KBM-7 (cell line): Measurements from ENCODE around the gene FAM169A.
"Not testable (repeated sequence)": the region's sequence is repeated elsewhere in the genome, so short reads cannot be mapped to it uniquely, and the experiment has no call there.

Source experiments
- DNase-seq: peaks from one replicate; pipeline ENCODE4 v3.0.0-alpha.2; 2015
- in situ Hi-C: fragments of 300-500 bp; cut with MboI; formaldehyde crosslinking; loops from 2 replicates; pipeline ENCODE4 v1.14.3; 2020; ENCODE audit warnings: low sequenced_read_pairs, low pct_unique_long_range_greater_than_20kb, mixed read lengths

FAM169A gene

DNA sequence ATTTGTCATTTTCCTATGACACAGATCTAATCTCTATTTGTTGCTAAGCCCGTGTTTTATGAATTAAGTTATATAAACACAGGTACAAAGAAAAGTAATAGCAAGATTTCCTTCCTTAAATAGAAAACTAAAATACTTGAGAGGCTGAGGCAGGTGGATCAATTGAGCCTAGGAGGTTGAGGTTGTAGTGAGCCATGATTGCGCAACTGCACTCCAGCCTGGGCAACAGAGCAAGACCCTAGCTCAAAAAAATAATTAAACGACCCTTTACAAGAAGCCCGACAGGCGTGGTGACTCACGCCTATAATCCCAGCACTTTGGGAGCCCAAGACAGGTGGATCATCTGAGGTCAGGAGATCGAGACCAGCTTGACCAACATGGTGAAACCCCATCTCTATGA, 36.8 kb downstream of the FAM169A start:
- in situ Hi-C loops: no loop called here
- no peak for DNase-seq

DNA sequence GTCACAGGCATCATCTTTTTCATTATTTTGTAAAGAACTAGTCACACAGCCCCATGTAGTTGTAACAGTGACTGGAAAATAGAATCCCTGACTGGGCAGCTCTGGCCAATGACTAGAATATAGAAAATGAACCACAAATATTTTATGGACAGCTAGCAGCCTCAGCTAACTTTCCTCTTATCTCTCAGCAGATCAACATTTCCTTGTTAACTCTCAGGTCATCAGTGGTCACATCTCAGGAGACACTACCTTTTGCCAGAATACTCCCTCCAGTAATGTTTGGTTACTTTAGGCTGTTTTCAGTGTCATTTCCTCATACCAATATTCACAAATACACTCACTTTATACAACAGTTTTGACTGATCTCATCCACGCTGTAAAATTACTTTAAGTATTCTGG, 43.9 kb downstream of the FAM169A start:
- no peak for DNase-seq
- in situ Hi-C loops: no loop called here

DNA sequence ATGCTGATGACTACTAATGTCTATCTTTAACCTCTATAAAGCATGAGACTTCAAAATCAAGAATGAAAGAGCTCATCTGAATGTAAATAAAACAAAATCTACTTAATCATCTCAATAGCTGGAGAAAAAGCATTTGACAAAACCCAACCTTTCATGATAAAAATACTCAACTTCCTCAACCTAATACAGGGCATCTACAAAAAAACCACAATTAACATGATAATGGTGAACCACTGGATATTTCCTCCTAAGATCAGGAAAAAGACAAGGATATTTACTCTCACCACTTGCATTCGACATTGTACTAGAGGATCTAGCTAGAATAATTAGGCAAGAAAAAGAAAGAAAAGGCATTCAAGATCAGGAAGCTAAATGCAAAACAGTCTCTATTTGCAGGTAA, 49.3 kb downstream of the FAM169A start:
- no peak for DNase-seq
- in situ Hi-C loops: no loop called here

DNA sequence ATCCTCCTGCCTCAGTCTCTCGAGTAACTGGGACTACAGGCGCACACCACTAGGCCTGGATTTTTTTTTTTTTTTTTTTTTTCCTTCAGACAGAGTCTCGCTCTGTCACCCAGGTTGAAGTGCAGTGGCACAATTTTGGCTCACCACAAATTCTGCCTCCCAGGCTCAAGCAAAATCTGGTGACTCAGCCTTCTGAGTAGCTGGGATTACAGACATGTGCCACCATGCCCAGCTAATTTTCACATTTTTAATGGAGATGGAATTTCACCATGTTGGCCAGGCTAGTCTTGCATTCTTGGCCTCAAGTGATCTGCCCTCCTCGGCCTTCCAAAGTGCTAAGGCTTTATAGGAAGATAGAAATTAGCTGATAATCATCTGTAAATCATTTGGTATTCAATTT, 55.3 kb downstream of the FAM169A start:
- DNase-seq: no peak
- in situ Hi-C loops: no loop called here

DNA sequence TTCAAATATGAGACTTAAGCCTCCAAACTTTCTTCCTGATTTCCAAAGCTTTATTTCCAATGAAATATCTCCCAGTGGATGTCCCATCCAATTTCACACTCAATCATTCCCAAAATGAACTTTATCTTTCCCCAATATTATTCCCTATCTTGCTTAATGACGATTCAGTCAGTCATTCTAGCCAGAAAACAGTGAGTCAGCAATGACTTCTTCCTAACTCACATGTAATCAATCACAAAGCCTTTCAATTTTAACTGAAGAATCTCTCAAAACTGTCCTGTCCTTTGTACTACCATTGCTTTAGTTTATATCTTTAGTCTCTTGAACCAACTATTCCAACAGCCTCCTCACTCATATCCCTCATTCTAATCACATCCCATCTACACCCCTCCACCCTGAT, 64.2 kb downstream of the FAM169A start:
- in situ Hi-C loops: no loop called here
- no peak for DNase-seq

DNA sequence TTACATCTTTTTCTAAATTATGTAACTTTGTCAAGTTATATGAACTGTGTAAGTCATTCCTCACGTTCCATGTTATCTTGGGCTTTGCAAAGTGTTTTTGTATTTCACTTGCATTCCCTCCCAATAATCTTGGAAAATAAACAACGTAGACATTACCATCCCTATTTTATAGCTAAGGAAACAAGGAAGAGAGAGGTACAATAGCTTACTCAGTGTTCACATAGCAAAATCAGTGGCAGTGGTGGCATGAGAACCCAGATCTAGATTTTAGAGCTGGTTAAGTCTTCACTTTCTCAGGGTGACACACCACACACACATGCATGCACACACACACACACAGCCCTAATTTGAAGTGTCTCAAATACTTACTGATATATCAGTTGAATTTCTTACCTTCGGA, 65.0 kb downstream of the FAM169A start:
- in situ Hi-C loops: no loop called here
- no peak for DNase-seq

DNA sequence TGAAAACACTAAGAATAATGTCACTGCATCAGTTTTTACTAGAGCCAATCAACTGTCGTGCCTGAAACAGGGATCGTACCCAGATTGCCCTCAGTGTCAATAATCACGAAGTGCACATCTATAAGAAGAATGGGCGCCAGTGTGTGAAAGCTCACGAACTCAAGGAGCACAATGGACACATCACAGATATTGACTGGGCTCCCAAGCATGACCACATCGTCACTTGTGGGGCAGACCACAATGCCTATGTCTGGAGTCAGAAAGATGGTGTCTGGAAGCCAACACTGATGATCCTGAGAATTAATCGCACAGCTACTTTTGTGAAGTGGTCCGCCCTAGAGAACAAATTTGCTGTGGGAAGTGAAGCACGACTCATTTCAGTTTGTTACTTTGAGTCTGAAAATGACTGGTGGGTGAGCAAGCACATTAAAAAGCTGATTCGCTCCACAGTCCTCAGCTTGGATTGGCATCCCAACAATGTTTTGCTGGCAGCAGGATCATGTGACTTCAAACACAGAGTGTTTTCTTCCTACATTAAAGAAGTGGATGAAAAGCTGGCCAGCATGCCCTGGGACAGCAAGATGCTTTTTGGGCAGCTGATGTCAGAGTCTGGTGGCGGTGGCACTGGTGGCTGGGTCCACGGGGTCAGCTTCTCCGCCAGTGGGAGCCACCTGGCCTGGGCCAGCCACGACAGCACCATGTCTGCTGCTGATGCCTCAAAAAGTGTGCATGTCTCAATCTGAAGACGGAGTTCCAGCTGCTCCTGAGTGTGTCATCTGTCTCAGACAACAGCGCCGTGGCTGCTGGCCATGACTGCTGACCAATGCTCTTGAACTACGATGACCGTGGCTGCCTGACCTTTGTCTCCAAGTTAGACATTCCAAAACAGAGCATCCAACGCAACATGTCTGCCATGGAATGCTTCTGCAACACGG, 66.9 kb downstream of the FAM169A start:
- DNase-seq: no peak
- in situ Hi-C loops: no loop called here

DNA sequence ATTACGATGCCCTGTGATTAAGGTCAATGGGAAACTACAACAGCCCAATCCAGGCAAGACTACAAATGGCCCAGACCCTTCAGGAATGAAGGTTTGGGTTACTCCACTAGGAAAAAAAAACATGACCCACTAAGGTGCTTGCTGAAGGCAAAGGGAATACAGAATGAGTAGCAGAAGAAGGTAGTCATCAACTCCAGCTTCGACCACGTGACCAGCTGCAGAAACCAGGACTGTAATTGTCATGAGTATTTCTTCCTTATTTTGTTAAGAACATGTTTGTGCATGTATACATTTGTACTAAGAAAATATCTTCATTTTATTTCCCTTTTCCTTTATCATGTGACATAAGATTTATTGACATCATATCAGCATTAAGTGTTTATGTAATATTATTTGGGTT, 74.5 kb downstream of the FAM169A start:
- in situ Hi-C loops, DNase-seq: not testable (repeated sequence)

DNA sequence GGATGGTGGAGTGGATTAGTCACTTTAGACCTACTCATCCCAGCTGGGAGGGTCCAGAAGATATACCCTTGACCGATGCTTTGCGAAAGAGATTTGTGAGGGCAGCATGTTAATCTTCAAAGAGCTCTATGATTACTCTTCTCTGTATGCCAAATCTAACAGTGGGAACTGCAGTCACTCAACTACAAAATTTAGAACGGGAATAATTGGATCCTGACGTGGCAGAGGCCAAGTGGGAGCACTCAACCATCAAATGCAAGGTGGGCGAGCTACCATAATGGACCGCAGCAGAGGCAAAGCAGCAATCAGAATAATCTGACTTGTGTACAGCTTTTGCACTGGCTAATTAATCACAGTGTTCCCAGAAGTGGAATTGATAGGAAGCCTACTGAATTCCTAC, 78.8 kb downstream of the FAM169A start:
- no peak for DNase-seq
- in situ Hi-C loops: no loop called here

DNA sequence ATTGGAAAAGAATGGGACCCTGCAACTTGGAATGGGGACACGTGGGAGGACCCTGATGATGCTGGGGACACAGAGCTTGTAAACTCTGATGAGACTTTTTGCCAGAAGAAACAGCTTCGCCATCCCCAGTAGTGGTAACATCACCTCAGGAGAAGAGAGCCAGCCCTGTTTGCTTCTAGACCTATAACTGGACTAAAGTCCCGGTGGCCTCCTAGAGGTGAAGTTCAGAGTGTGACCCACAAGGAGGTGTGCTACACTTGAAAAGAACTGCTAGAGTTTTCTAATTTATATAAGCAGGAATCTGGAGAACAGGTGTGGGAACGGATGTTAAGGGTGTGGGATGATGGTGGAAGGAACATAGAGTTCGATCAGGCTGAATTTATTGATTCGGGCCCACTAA, 79.3 kb downstream of the FAM169A start:
- in situ Hi-C loops: no loop called here
- DNase-seq: no peak

DNA sequence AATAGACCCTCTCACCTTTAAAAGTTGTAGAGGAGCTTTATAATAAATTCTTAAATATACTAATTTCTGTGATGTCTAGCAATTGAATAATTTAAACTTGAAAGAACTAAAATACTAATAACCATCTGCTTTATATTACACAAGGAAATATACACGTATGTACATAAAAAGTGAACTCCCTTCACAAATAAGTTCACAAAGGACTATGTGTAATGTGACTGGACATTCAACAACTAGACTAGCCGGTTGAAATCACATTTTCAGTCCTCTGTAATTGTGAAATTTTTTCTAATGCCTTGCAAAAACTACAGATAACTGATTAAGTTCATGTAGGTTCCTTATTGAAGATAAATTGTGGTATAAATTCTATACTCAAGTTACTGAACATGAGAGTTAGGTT, 87.6 kb downstream of the FAM169A start:
- no peak for DNase-seq
- in situ Hi-C loops: no loop called here

DNA sequence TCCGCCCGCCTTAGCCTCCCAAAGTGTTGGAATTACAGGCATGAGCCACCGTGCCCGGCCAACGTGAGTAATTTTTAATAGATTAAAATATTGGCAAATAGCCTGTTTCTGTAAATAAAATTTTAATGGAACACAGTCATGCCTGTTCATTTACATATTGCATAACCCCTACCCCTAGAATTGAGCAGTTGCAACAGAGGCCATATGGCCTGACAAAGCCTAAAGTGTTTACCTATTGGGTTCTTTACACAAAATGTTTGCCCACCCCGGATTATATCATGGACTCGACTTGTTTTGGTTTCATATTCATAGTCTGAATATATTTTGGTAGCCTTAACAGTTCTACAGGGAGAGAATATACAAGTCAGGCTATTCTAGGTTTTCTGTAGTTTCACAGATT, 93.8 kb downstream of the FAM169A start:
- in situ Hi-C loops: no loop called here

DNA sequence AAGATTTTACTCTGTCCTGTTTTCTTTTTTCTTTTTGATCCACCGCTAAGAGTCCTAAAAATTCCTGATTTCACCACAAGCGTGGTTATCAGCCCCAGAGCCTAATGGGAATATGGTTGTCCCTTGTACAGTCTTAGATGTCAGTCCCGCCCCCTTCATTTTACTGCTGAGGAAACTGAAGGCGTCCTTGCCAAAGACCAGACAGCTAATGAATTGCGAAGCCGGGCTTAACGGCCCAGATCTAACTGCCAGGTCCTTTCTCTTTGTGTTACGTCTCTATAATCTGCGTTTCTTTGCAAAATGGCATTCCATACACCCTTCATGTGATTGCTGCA, 98.6 kb downstream of the FAM169A start:
- no peak for DNase-seq
- in situ Hi-C loops: no loop called here

More for the DNA sequence above, 93.8 kb downstream of the FAM169A start:
- no peak for DNase-seq

DNA sequence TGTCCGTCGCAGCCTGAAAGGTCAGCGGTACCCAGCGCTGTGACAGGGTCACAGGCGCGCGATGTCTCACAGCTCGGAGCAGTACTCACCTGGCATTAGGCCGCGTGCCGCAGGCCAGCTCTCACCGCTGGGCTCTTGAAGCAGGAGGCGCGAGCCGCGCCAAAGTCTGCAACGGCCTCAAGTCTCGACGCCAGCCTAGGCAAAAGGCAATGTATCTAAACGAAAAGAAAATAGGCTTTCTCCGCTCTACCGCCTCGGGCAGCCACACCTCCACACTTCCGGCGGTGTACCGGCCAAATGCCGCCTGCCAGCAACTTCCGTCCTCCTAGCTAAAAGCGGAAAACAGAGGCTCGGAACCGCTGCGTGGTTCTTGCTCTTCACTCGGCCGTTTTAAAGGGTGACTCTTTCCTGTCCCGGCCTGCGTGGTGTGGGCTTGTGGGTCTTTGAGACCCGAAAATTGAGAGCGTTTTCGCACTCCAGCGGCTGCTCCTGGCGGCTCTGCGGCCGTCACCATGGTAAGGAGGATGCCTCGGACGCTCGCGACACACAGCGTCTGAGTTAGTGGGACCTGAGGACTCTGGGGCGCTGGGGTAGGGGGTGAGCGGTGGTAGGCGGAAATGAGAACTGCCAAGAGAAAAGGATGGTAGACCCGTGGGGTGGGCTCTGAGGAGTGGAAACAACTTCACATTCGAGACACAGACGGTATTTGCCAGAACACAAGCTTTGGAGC, 99.2 kb downstream of the FAM169A start, which contains the start of the genes GFM2 and NSA2:
Gene GFM2 (minus strand): TSS at position 269 of the 730 bp plus-strand sequence. CDS start 3,375 bp downstream, outside the sequence.
Gene NSA2 (plus strand): TSS at position 401 of the 730 bp plus-strand sequence. CDS start 112 bp downstream, at position 513.
- in situ Hi-C loops: no loop called here

DNA sequence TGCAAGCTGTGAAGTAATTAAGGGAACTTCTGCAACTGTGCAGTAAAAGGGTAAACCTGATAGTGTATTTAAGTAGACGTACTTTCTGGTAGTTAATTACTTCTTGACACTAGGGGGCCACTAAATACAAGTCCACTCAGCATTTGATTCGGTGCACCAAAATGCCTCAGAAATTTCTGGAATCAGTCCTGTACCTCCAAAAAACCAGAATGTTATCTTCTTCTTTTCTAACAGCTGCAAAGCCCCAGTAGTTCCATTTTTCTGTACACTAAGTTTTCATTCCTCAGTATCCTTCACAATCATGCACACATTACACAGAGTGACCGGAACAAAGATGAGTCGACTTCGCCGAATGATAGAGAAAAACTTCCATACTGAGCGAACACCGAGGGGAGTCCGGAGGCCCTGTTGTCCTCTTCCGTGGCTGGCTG, 99.8 kb downstream of the FAM169A start:
- DNase-seq: peak; percentile 65
- in situ Hi-C loops: no loop called here

More for the DNA sequence above, 99.2 kb downstream of the FAM169A start, which contains the start of the genes GFM2 and NSA2:
- DNase-seq: peak; percentile 96

DNA sequence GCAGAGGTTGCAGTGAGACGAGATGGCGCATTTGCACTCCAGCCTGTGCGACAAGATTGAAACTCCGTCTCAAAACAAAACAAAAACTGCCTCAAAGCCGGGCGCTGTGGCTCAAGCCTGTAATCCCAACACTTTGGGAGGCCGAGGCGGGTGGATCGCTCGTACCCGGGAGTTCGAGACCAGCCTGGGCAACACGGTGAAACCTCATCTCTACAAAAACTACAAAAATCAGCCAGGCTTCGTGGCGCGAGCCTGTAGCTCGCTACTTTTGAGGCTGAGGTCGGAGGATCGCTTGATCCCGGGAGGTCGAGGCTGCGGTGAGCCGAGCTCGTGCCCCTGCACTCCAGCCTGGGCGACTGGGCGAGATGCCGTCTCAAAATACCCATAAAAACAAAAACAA, 100.3 kb downstream of the FAM169A start:
- in situ Hi-C loops: no loop called here
- no peak for DNase-seq

DNA sequence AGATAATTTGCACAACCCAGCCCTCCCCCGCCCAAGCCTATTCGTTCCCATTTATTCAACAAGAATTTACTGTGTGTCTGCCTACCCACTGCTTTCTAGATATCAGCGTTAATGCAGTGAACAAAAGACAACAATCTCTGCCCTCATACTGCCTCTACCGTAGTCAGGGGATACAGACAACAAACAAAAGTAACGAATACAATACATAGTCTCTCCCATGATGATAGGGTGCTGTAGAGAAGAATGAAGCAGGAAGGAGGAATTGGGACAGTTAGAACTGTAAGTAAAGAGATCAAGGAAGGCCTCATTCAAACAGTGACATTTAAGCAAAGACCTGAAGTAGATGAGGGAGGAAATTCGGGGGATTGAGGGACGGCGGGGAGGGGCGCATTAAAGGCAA, 101.0 kb downstream of the FAM169A start:
- in situ Hi-C loops: no loop called here
- DNase-seq: no peak

DNA sequence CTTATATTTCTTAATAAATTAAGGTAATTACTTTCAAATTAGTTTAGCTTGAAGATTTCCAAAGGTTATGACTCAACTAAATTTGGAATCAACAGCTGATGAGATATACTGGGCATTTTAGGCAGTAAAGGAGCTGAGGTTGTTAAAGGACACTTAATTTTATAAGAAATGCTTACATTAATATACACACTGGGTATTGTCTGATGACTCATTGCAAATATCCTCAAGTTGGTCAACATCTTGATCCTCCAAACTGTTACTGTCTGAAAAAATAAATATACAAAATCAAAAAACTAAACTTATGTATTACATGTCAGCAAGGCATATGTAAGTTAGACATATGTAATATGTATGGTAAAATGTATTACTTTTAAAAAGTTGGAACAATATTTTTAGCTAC, 102.7 kb downstream of the FAM169A start:
- DNase-seq: no peak
- in situ Hi-C loops: no loop called here

DNA sequence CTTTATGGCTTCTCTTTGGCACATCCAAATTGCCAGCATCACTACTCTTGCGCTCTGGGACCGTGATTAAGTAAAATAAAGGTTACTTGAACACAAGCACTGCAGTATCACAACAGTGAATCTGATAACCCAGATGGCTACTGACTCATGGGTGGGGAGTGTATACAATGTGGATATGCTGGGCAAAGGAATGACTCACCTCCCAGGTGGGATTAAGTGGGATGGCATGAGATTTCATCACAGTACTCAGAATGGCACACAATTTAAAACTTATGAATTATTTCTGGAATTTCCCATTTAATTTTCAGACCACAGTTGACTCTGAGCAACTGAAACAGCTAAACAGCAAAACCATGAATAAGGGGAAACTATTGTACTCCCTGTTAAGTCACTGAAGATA, 103.6 kb downstream of the FAM169A start:
- no peak for DNase-seq
- in situ Hi-C loops: no loop called here

DNA sequence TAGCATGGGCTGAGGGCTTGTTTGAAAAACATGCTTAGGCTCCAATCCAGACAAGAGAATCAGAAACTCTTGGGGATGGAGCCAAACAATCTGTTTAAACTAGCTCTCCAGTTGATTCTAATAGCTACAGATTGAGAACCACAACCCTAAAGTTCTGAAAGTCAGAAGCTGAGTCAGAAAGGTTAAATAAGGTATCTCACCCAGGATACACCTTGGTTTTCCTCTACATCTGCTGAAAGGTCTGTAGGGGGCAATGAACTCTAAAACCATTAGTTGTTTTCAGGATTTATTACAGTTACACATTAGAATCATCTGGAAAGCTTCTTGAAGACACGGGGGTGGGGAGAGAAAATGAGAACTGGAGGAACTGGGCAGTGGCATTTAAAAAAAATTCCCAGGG, 104.9 kb downstream of the FAM169A start:
- in situ Hi-C loops: no loop called here
- DNase-seq: no peak
